ENCODE results near the gene GTF2I. TPM values are rescaled to one million over a fixed set of nuclear protein-coding genes. Genes with fewer than 3 reads are reported as not detected.
"Not testable (repeated sequence)": the region's sequence is repeated elsewhere in the genome, so short reads cannot be mapped to it uniquely, and the experiment has no call there.

The GTF2I gene
- total RNA-seq, 1 donor from 2014 or later: 112 TPM

DNA sequence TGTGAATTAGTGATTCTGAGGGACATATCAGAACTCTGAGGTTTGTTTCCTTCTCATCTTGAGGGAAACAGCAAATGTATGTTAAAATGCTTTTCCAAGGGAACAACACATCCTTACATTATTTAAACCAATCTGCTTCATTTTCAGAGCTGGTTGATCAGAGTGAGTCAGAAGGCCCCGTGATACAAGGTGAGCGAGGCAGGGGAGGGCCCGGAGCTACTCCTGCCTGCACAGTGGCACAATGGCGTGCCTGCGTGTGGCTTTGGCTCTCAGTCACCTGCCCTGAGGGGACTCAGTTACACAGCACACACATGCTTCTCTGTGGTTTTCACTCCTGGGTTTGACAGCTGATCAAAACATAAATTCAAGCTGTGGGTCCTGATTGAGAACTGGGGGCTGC is 99.2 kb downstream of the GTF2I start:
- DNase-seq (ENCODE audit: low spot score in 2 of 2); H3K27me3 ChIP-seq; intact Hi-C loops (cut with DNase I); H3K4me3 ChIP-seq; H3K27ac ChIP-seq; H3K4me1 ChIP-seq; H3K36me3 ChIP-seq; H3K9me3 ChIP-seq: not testable (repeated sequence)

DNA sequence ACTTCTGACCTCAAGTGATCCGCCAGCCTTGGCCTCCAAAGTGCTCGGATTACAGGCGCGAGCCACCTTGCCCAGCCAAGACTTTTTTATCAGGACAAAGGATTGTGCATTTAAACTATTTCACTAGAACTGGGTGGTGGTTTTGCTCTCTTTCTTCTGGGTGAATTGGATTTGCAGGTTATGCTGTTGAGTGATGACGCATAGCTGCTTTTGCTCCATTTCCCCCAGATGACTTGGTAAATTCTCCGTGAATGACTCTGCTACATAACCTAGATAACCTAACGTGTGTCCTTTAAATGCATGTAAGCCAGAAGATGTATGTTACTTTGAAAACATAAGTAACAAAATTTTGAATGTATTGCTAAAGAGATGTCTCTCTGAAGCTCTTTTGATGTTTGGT is 100.8 kb downstream of the GTF2I start:
- H3K4me3 ChIP-seq; H3K27ac ChIP-seq; H3K36me3 ChIP-seq; DNase-seq (ENCODE audit: low spot score in 2 of 2); H3K9me3 ChIP-seq; H3K27me3 ChIP-seq; intact Hi-C loops (cut with DNase I); H3K4me1 ChIP-seq: not testable (repeated sequence)

DNA sequence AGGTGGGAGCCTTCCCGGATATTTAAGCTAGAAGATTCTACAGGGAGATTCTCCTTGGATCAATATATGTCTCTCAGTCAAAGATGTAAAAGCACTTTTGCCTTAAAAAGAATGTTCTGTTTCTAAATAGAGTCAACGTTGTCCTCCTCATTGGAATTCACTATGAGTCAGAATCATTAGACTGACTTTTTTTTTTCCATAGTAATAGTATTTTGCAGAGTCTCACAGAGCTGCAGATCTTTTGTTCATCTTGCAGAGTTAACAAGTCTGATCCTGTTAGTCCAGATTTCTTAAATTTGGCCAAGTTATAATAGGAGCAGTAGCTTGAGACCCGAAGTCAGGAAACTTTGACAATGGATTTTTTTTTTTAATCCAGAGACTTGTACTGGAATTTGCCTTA is 101.5 kb downstream of the GTF2I start:
- H3K4me1 ChIP-seq; H3K9me3 ChIP-seq; H3K27me3 ChIP-seq; H3K27ac ChIP-seq; H3K4me3 ChIP-seq; H3K36me3 ChIP-seq; intact Hi-C loops (cut with DNase I); DNase-seq (ENCODE audit: low spot score in 2 of 2): not testable (repeated sequence)

DNA sequence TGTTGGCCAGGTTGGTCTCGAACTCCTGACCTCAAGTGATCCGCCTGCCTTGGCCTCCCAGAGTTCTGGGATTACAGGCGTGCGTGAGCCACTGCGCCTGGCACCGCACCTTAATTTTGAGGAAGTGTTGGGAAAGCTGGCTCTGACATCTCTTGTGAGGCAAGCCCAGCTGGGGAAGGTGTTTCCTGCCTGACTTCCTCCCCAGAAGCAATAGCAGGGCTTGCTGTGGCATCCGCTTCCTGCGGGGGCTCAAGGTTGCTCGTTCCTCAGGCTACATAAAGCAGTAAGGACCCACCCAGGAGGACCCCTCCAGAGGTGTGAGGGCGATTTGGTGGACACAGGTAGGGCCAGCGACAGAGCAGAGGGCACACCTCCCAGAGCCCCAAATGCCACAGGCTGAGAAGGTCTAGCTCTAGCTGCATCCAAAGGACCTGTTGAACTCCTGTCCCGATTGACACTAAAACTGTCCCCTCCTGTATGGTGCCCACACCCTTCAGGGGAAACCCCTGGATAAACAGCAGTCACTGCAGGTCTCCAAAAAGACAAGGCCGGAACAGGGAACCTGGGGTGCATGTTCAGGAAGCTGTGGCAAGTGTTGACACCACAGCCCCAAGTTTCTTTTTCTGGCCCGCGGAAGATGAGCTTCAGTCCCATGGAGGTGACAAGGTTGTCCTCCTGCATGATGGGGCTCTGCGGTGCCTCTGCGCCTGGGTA is 107.8 kb downstream of the GTF2I start:
- H3K27me3 ChIP-seq; H3K9me3 ChIP-seq; H3K36me3 ChIP-seq; H3K27ac ChIP-seq; H3K4me3 ChIP-seq; H3K4me1 ChIP-seq; intact Hi-C loops (cut with DNase I); DNase-seq (ENCODE audit: low spot score in 2 of 2): not testable (repeated sequence)

GRCh38 chr7:74766509-74766908 is 109.0 kb downstream of the GTF2I start:
- DNase-seq (ENCODE audit: low spot score in 2 of 2); H3K4me1 ChIP-seq; H3K9me3 ChIP-seq; H3K27ac ChIP-seq; H3K36me3 ChIP-seq; H3K4me3 ChIP-seq; H3K27me3 ChIP-seq; intact Hi-C loops (cut with DNase I): not testable (repeated sequence)

DNA sequence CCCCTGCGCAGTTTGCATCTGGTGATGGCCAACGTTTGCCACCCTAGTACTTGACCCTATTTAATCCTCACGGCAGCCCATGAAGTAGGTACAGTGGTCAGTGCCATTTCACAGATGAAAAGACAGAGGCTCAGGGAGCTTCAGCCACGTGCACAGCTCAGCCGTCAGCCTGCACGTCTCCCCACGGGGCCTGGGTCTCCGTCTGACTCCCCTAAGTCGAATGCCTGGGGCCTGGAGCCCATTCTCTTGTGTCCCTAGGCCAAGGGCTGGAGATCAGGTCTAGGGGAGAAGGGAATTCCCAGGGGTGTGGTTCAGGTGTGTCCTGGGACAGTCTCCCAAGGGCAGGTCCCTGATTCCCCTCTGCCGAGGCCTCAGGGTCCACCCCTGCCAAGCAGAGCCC is 109.5 kb downstream of the GTF2I start:
- intact Hi-C loops (cut with DNase I); H3K4me3 ChIP-seq; H3K27ac ChIP-seq; H3K9me3 ChIP-seq; H3K4me1 ChIP-seq; H3K27me3 ChIP-seq; H3K36me3 ChIP-seq: not testable (repeated sequence)
- DNase-seq (ENCODE audit: low spot score in 2 of 2): peak in 1 of 2 donors; percentile 18

DNA sequence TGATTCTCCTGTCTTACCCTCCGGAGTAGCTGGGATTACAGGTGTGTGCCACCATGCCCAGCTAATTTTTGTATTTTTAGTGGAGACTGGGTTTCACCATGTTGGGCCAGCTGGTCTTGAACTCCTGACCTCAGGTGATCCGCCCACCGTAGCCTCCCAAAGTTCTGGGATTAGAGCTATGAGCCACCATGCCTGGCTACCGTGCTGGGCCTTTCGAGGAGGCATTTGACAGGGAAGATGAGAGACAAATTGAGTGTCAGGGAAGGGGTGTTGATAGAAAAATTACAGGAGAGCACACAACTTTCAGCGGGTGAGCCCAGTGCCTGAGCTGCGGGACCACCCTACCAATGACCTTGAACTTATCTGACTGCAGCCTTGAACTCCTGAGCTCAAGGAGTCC is 112.5 kb downstream of the GTF2I start:
- H3K4me3 ChIP-seq; DNase-seq (ENCODE audit: low spot score in 2 of 2); H3K4me1 ChIP-seq; H3K36me3 ChIP-seq; intact Hi-C loops (cut with DNase I); H3K27me3 ChIP-seq; H3K9me3 ChIP-seq; H3K27ac ChIP-seq: not testable (repeated sequence)

DNA sequence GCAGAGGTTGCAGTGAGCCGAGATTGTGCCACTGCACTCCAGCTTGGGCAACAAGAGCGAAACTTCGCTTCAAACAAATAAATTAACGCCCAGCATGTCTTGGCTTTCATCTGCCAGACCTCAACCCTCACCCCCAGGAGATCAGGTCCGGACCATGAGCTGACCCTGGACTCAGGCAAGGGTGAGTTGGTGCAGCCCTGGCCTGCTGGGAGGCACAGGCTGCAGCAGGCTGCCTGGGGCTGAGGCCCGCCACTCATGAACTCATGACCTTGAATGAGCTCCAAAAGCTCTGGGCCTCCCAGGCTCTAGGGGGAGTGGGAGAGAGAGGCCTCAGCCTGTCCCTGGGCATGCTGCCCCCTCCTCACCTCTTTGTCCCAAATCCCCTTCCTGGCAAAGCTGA is 114.6 kb downstream of the GTF2I start:
- H3K27ac ChIP-seq; H3K4me3 ChIP-seq; intact Hi-C loops (cut with DNase I); H3K27me3 ChIP-seq; H3K36me3 ChIP-seq; H3K4me1 ChIP-seq; H3K9me3 ChIP-seq: not testable (repeated sequence)
- DNase-seq (ENCODE audit: low spot score in 2 of 2): peak in 1 of 2 donors; percentile 30

- H3K4me3 ChIP-seq; H3K9me3 ChIP-seq; DNase-seq (ENCODE audit: low spot score in 2 of 2); H3K36me3 ChIP-seq; intact Hi-C loops (cut with DNase I); H3K27ac ChIP-seq; H3K27me3 ChIP-seq; H3K4me1 ChIP-seq: not testable (repeated sequence)
These were observed 116.5 kb downstream of the GTF2I start, which contains the start of gene NCF1 for GRCh38 chr7:74773760-74774750. NCF1 (plus strand) TSS chr7:74774011; CDS start chr7:74774032, 21 bp downstream.

- H3K36me3 ChIP-seq; intact Hi-C loops (cut with DNase I): not testable (repeated sequence)
These were observed 117.6 kb downstream of the GTF2I start for GRCh38 chr7:74775111-74775510.

GRCh38 chr7:74779053-74779452 is 121.5 kb downstream of the GTF2I start:
- intact Hi-C loops (cut with DNase I); H3K4me1 ChIP-seq; H3K27ac ChIP-seq; H3K36me3 ChIP-seq; H3K9me3 ChIP-seq; H3K27me3 ChIP-seq; H3K4me3 ChIP-seq: not testable (repeated sequence)
- DNase-seq (ENCODE audit: low spot score in 2 of 2): peak in 1 of 2 donors; percentile 34

More at GRCh38 chr7:74775111-74775510, 117.6 kb downstream of the GTF2I start:
- not testable (repeated sequence) for H3K27me3 ChIP-seq; DNase-seq (ENCODE audit: low spot score in 2 of 2); H3K4me3 ChIP-seq; H3K27ac ChIP-seq; H3K9me3 ChIP-seq; H3K4me1 ChIP-seq

DNA sequence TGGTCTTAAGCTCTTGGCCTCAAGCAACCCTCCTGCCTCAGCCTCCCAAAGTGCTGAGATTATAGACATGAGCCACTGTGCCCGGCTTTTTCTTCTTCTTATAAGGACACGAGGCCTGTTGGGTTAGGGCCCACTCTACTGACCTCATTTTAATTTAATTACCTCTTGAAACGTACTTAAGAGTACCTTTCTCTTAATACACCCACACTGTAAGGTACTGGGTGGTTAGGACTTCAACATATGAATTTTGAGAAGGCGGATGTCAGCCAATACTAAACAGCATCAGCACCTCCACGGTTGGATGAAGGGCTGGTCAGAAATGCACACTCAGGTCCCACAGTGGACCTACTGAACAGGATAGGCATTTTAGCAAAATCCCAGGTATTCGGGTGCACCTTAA is 124.2 kb downstream of the GTF2I start:
- H3K27ac ChIP-seq; H3K36me3 ChIP-seq; H3K27me3 ChIP-seq; H3K4me1 ChIP-seq; intact Hi-C loops (cut with DNase I); DNase-seq (ENCODE audit: low spot score in 2 of 2); H3K4me3 ChIP-seq; H3K9me3 ChIP-seq: not testable (repeated sequence)

GRCh38 chr7:74783595-74783994 is 126.1 kb downstream of the GTF2I start:
- H3K4me1 ChIP-seq; H3K27ac ChIP-seq; H3K36me3 ChIP-seq; H3K27me3 ChIP-seq; intact Hi-C loops (cut with DNase I); H3K4me3 ChIP-seq; H3K9me3 ChIP-seq: not testable (repeated sequence)
- DNase-seq (ENCODE audit: low spot score in 2 of 2): peak in 1 of 2 donors; percentile 18
